Activated T-helper 1 cell treated with anti-CD3 and anti-CD28 coated beads, Interleukin-12 subunit alpha, Interleukin-12 subunit beta, Interleukin-2, Interleukin-4 antibody, amounts not matched to agents 30 ng/mL and 10 ng/mL and 1 ng/mL, durations not matched to agents 14 hours and 24 hours and 36 hours (primary cell): ENCODE measurements around the gene NMU. TPM values are rescaled to one million over a fixed set of nuclear protein-coding genes. Genes with fewer than 3 reads are reported as not detected.
"Not testable (repeated sequence)": the region's sequence is repeated elsewhere in the genome, so short reads cannot be mapped to it uniquely, and the experiment has no call there.

Experiments used
- DNase-seq: peaks from one replicate; pipeline ENCODE4 v3.0.0; 2021; ENCODE audit warnings: low spot score
- H3K27ac Mint-ChIP-seq: one replicate; pipeline ENCODE4 v1.8.0; 2021; ENCODE audit warnings: mild to moderate bottlenecking, mixed read lengths
- H3K27me3 Mint-ChIP-seq: one replicate; pipeline ENCODE4 v1.8.0; 2022; ENCODE audit warnings: mild to moderate bottlenecking, moderate library complexity, mixed read lengths; ENCODE audit not compliant: insufficient read depth
- H3K36me3 Mint-ChIP-seq: one replicate; pipeline ENCODE4 v1.8.0; 2021; ENCODE audit warnings: low read depth, mixed read lengths
- H3K4me1 Mint-ChIP-seq: one replicate; pipeline ENCODE4 v1.8.0; 2021; ENCODE audit warnings: low read depth, mixed read lengths
- H3K4me3 Mint-ChIP-seq: one replicate; pipeline ENCODE4 v1.8.0; 2021; ENCODE audit warnings: mild to moderate bottlenecking, moderate library complexity, mixed read lengths
- H3K9me3 Mint-ChIP-seq: one replicate; pipeline ENCODE4 v1.8.0; 2021; ENCODE audit warnings: mixed read lengths
- intact Hi-C: fragments of 100-400 bp; cut with micrococcal nuclease; formaldehyde crosslinking; loops from one replicate; pipeline ENCODE4 v1.15.1; 2024
- total RNA-seq: library from RNA; stranded (reverse); gene quantifications from 2 replicates; pipeline ENCODE4 v1.2.3, GENCODE V29; 2022

Gene NMU
- total RNA-seq, 1 donor from 2014 or later: not detected

DNA sequence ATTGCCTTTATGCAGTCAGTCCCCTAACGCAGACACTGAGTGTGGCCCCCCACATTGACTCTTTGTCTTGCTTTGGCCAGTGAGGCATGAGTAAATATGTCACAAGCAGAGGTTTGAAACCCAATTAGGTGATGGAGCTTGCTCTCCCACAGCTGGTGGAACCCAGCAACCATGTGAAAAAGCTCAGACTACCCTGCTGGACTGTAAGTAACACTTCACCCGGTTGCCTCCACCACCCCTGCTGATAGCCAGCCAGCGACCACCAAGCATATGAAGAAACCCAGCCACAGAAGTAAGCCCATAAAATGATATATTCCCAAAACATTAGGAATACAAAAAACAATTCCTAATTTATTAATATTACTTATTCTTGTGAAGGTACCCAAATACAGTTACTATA lies 22.5 kb downstream of the NMU start:
- H3K4me1 Mint-ChIP-seq: no peaks in the 10 kb centered on the region
- H3K9me3 Mint-ChIP-seq: no peaks in the 10 kb centered on the region
- no peak overlapping the region for H3K27ac Mint-ChIP-seq
- no peak for DNase-seq
- H3K27me3 Mint-ChIP-seq: no peaks in the 10 kb centered on the region
- intact Hi-C loops: no loop called here
- no peaks in the 10 kb centered on the region for H3K36me3 Mint-ChIP-seq
- no peak overlapping the region for H3K4me3 Mint-ChIP-seq

DNA sequence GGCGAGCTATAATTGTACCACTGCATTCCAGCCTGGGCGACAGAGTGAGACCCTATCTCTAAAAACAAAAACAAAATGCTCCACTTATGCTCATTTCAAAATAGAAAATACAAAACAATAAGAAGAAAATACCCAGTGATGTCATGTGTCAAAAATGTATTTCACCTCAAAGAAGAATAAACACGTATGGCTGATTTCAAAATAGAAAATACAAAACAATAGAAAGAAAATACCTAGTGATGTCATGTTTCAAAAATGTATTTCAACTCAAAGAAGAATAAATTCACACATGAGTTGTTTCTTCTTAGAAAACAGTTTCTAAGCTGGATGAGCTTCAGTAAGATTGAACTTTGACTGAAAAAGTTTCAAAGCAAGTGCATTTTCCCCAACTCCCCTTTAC lies 23.8 kb downstream of the NMU start:
- intact Hi-C loops: no loop called here
- no peak for DNase-seq
- H3K4me1 Mint-ChIP-seq: no peaks in the 10 kb centered on the region
- no peak overlapping the region for H3K27ac Mint-ChIP-seq
- H3K27me3 Mint-ChIP-seq: no peaks in the 10 kb centered on the region
- no peaks in the 10 kb centered on the region for H3K9me3 Mint-ChIP-seq
- H3K36me3 Mint-ChIP-seq: no peaks in the 10 kb centered on the region
- no peak overlapping the region for H3K4me3 Mint-ChIP-seq

DNA sequence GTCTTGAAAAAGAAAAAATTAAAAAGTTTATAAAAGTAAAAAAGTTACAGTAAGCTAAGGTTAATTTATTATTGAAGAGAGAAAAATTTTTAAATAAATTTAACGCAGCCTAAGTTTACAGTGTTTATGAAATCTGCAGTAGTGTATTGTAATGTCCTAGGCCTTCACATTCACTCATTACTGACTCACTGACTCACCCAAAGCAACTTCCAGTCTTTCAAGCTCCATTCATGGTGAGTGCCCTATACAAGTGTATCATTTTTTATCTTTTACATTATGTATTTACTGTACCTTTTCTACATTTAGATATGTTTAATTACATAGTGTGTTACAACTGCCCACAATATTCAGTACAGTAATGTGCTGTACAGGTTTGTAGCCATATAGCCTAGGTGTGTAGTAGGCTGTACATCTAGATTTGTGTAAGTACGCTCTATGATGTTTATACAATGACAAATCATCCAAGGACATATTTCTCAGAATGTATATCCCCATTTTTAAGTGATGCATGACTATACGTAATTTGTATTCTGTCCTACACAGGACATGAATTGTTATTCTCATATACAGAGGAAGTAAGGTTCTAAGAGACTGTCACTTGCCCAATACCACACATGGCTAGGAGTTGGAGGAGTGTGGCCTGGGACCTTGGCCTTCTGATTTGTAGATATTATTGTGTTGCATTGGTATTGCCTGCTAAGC lies 24.6 kb downstream of the NMU start:
- intact Hi-C loops: no loop called here
- no peak overlapping the region for H3K4me3 Mint-ChIP-seq
- H3K4me1 Mint-ChIP-seq: no peaks in the 10 kb centered on the region
- H3K9me3 Mint-ChIP-seq: no peaks in the 10 kb centered on the region
- H3K27me3 Mint-ChIP-seq: no peaks in the 10 kb centered on the region
- no peak overlapping the region for H3K27ac Mint-ChIP-seq
- no peak for DNase-seq
- H3K36me3 Mint-ChIP-seq: no peaks in the 10 kb centered on the region

DNA sequence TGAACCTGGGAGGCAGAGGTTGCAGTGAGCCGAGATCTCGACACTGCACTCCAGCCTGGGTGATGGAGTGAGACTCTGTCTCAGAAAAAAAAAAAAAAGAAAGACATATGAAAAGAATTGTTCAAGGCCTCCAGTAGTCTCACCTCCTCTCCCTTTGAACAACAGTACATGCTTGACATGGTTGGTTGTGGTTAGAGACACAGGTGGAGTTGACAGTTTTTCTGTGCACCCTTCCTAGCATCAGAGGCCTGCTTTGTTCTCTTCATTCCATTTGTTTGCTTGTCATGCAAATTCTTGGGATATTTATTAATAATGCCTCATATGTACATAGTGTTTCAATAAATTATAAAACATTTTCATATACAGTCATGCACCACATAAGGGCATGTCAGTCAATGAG lies 25.7 kb downstream of the NMU start:
- Mint-ChIP-seq H3K27me3 (no peaks in the 10 kb centered on the region), H3K27ac (no peak overlapping the region), H3K4me3 (no peak overlapping the region), H3K36me3 (no peaks in the 10 kb centered on the region), H3K9me3 (no peaks in the 10 kb centered on the region), H3K4me1 (no peaks in the 10 kb centered on the region)
- intact Hi-C loops: no loop called here
- no peak for DNase-seq

DNA sequence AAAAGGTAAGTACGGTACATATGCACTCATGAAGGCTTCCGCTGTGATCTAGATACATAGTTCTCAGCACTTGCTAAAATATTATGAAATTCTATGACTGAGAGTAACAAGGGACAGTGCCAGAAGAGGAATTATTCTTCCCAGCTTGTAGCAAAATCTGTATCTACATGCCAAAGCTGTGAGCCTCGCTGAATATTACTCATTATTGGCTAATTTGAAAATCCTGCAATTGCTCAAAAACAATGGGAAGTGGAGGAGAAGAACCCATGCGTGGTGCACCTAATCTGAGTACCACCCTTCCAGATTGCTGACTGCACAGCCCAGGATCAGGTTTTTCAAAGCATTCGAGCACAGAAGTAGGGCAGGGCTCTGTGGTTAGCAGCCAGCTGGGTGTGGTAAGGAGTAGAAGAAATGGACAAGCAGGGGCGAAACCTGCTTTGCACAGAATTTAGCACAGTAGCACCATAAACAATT lies 26.7 kb downstream of the NMU start:
- DNase-seq: no peak
- intact Hi-C loops: no loop called here
- no peaks in the 10 kb centered on the region for H3K4me1 Mint-ChIP-seq
- H3K27ac Mint-ChIP-seq: no peak overlapping the region
- H3K27me3 Mint-ChIP-seq: no peaks in the 10 kb centered on the region
- H3K4me3 Mint-ChIP-seq: no peak overlapping the region
- H3K36me3 Mint-ChIP-seq: no peaks in the 10 kb centered on the region
- H3K9me3 Mint-ChIP-seq: no peaks in the 10 kb centered on the region

DNA sequence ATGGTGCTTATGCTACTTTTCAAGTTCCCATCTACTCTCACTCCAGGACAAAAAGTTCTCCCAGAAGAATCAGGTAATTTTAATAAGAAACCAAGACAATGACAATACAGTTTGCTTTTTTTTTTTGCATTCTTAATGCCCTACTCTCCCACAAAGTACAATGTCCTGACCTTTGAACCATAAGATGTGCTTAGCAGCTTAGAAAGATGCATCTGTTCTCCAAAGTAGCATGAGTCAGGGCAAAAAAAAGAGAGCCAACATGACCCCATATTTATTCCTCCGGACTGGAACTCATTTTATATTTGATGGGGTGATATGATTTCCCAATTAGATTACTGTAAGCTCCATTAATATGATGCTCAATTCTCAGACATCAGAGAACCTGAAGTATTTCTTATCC lies 27.5 kb downstream of the NMU start:
- no peaks in the 10 kb centered on the region for H3K36me3 Mint-ChIP-seq
- no peaks in the 10 kb centered on the region for H3K9me3 Mint-ChIP-seq
- H3K27me3 Mint-ChIP-seq: no peaks in the 10 kb centered on the region
- no peak for DNase-seq
- H3K4me1 Mint-ChIP-seq: no peaks in the 10 kb centered on the region
- no peak overlapping the region for H3K27ac Mint-ChIP-seq
- intact Hi-C loops: no loop called here
- H3K4me3 Mint-ChIP-seq: no peak overlapping the region

DNA sequence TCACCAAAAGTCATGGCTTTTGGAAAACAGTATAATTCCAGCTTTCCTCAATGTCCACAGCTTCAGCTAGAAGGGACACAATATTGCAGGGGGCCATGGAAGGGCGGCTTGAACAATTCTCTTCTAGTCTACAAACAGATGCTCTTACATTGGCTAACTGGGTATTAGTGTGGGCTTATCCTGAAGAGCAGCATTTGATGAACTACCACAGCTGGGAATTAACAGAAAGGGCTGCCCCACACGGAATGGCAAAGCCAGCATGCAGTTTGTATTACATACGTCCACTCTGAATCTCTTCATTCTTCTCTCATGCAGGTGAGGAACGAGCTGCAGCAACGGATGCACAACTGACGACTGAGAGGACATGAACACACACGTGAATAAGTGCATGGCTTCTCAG lies 31.1 kb downstream of the NMU start:
- no peak for DNase-seq
- H3K27ac Mint-ChIP-seq: no peak overlapping the region
- H3K27me3 Mint-ChIP-seq: peaks cover 5% of the 10 kb centered on the region
- H3K9me3 Mint-ChIP-seq: no peaks in the 10 kb centered on the region
- H3K4me1 Mint-ChIP-seq: no peaks in the 10 kb centered on the region
- no peak overlapping the region for H3K4me3 Mint-ChIP-seq
- intact Hi-C loops: no loop called here
- H3K36me3 Mint-ChIP-seq: no peaks in the 10 kb centered on the region

DNA sequence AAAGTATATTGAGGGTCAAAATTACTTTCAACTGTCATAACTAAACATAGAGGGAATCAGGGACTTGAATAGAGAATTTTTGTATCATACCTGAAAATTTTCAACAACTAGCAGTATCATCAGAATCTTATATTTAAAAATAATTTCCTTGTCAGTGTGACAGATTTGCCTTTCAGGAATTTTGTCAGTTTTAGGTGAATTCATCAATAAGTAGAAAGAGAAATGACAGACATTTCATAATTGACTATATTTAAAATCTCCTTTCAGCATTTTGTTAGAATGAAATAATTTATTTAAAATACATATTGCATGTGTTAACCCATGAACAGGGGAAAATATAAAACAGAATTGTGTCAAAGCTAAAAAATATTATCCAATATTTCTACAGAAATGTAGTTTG lies 35.5 kb downstream of the NMU start:
- peaks cover 13% of the 10 kb centered on the region for H3K27me3 Mint-ChIP-seq
- no peaks in the 10 kb centered on the region for H3K36me3 Mint-ChIP-seq
- H3K27ac Mint-ChIP-seq: no peak overlapping the region
- H3K4me1 Mint-ChIP-seq: no peaks in the 10 kb centered on the region
- no peak for DNase-seq
- no peaks in the 10 kb centered on the region for H3K9me3 Mint-ChIP-seq
- H3K4me3 Mint-ChIP-seq: no peak overlapping the region
- intact Hi-C loops: no loop called here

DNA sequence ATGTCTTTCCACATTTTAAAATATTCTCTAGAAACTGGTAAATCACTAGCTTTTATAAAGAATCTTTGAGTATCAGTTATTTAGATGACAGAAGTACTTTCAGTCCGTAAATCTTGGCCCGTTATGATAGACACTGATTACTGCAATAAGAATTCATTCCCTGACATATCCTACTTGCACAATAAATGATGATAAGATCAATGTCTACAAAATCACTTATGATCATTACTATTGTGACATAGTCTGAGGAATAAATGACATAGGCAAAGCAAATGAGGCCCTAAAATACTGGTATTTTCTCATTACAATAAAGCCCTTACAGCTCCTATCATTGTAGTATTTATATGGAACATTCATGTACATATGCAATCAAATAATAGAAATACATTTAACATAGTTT lies 37.5 kb downstream of the NMU start:
- peaks cover 13% of the 10 kb centered on the region for H3K27me3 Mint-ChIP-seq
- no peak overlapping the region for H3K27ac Mint-ChIP-seq
- H3K9me3 Mint-ChIP-seq: no peaks in the 10 kb centered on the region
- DNase-seq: no peak
- intact Hi-C loops: no loop called here
- no peak overlapping the region for H3K4me3 Mint-ChIP-seq
- no peaks in the 10 kb centered on the region for H3K4me1 Mint-ChIP-seq
- H3K36me3 Mint-ChIP-seq: no peaks in the 10 kb centered on the region

DNA sequence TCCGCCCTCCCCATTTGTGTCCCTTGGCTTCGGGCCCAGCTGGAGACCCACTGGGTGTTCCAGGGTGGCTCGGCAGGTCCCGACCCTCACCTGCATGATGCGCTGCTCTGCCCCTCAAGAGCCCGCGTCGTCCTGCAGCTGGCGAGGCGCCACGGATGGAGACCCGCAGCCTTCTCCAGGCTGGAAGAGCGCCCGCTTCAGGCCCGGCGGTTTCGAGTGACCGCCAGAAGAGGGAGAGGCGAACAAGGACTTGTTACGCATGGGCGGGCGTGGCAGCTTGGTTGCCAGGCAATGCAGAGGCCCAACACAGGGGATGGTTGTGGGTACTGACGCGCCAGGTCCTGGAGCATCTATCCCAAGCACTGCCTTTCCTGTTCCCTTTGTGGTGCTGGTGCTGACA lies 44.1 kb downstream of the NMU start, which contains the start of gene PDCL2:
Gene PDCL2 (minus strand): TSS at position 232 of the 400 bp plus-strand sequence. CDS start 136 bp downstream, at position 96.
- no peak for DNase-seq
- Mint-ChIP-seq H3K4me1 (no peaks in the 10 kb centered on the region), H3K36me3 (no peaks in the 10 kb centered on the region), H3K27me3 (peaks cover 3% of the 10 kb centered on the region), H3K9me3 (peaks cover 3% of the 10 kb centered on the region), H3K27ac (no peak within 1 kb of the TSS), H3K4me3 (no peak within 1 kb of the TSS)
- intact Hi-C loops: no loop called here

DNA sequence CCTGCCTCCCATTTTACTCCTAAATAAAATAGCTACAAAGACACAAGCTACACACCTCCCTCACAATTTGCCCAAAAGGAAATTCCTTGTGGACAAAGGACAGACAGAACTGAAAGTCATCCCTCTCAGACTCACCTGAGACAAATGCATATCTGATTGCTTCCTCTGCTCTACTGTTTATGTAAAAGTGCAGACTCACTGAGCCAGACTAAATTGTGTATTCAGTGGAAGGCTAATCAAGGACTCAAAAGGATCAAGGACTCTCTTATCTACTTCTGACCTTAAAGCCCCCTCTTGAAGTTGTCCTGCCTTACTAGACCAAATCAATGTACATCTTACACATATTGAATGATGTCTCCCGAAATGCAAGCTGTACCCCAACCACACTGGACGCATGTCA lies 47.9 kb downstream of the NMU start:
- H3K4me1 Mint-ChIP-seq: no peaks in the 10 kb centered on the region
- peaks cover 3% of the 10 kb centered on the region for H3K9me3 Mint-ChIP-seq
- no peaks in the 10 kb centered on the region for H3K36me3 Mint-ChIP-seq
- DNase-seq: no peak
- intact Hi-C loops: no loop called here
- peaks cover 1% of the 10 kb centered on the region for H3K27me3 Mint-ChIP-seq
- no peak overlapping the region for H3K4me3 Mint-ChIP-seq
- H3K27ac Mint-ChIP-seq: no peak overlapping the region

DNA sequence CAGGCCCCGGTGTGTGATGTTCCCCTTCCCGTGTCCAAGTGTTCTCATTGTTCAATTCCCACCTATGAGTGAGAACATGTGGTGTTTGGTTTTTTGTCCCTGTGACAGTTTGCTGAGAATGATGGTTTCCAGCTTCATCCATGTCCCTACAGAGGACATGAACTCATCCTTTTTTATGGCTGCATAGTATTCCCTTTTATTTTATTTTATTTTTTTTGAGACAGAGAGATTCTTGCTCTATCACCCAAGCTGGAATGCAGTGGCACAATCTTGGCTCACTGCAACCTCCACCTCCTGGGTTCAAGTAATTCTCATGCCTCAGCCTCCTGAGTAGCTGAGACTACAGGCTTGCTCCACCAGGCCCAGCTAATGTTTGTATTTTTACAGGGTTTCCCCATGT lies 53.3 kb downstream of the NMU start:
- H3K27me3 Mint-ChIP-seq, H3K4me3 Mint-ChIP-seq, H3K9me3 Mint-ChIP-seq, H3K27ac Mint-ChIP-seq, DNase-seq, H3K4me1 Mint-ChIP-seq, intact Hi-C loops, H3K36me3 Mint-ChIP-seq: not testable (repeated sequence)

DNA sequence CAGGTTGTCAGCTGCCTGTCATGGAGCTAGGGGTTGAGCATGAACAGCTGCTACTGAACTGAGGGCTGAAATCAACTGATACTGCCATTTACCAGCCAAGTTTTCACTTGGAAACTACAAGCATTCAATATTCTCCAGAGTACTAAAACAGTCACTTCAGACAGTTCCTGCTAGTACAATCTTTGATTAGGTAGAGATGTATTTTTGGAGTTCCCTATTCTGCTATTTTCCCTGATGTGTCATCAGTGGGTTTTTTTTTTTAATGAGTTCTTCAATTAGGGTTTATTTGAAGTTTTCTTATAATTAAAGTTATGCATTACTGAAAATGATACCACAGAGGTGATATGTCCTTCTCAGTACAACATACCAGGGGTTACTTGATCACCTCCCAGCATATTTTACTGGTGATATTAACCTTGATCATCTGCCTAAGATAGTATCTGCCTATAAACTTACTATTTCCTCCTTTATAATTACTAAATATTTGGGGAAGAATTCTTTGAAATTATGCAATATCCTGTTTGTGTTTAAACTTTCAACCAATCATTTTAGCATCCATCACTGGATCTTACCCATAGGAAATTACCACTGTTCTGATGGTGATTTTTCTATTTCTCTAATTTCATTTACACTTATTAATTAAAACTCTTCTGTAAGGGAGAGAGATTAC lies 57.6 kb downstream of the NMU start:
- H3K4me3 Mint-ChIP-seq: no peak overlapping the region
- no peaks in the 10 kb centered on the region for H3K4me1 Mint-ChIP-seq
- no peaks in the 10 kb centered on the region for H3K27me3 Mint-ChIP-seq
- no peak for DNase-seq
- no peak overlapping the region for H3K27ac Mint-ChIP-seq
- H3K9me3 Mint-ChIP-seq: peaks cover 22% of the 10 kb centered on the region
- intact Hi-C loops: no loop called here
- peaks cover 2% of the 10 kb centered on the region for H3K36me3 Mint-ChIP-seq
